NCI-H2227 (cell line): ENCODE measurements around the gene MITF.

Source experiments
- DNase-seq: peaks from one replicate; lab custom pipeline; 2025; ENCODE audit not compliant: unreplicated experiment; lab: John Stamatoyannopoulos, UW

Gene MITF

DNA sequence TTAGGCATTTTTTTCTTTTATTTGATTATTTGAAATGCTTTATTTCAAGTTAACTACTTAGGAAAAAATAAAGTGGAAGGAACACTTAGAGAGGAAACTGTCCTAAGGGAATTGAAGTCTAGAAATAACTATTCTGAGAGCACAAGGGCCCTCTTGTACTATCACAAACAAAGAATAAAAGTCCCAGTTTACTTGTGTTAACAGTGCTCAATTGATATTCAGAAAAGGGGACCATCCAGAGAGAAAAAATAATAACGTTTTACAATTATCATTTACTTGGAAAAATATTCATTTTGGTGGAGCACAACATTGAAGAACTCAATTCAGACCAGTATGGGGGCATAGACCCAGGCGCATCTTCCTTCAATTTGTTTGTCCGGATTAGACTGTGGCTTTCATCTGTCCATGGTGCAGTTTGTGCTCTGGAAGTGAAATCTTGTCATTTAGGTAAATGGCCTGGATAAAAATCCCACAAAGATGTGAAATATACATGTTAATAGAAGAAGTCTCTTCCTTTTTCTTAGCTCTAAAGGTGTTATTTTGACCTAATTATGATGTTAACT is 205.7 kb downstream of the MITF start:
- no peak for DNase-seq

DNA sequence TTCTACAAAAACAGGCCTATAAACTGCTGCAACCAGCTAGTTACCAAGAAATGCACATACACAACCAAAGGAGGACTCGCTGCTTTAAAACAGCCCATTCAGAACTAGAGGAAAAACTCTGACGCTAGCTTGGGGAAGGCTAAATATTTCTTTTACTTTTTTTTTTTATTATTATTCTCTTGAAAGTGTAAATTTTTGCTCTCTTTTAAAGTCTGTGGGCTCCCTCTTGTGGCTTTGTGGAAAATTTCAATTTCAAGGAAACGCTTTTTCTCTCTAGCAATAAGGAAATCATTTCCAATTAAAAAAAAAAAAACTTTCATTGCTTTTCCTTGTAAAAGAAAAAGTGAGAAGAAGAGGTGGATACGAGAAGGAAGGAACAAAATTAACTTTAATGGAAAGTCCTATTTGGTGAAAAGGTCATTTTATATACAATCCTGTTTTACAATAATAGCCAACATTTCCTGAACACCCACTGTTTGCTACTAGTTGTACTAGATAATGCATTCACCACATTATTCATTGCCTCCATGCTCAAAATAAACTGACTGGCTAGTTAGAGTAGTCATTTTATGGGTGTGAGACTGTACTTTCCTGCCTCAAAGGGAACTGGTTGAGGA is 209.1 kb downstream of the MITF start:
- DNase-seq: no peak

DNA sequence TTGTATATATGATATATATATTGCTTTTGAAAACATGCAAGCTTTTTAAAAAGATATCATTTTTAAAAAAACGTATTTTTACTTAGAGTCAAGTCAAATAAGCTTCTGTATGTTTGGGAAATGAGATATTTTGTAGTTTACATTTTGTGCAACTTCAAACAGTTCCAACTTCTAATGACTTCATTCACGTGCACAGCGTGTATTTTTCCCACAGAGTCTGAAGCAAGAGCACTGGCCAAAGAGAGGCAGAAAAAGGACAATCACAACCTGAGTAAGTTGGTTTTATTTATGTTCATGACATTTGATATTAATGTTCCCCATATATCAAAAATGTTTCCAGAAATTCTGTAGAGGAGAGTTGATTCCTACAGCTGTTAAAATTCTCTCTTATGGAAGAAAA is 212.4 kb downstream of the MITF start:
- no peak for DNase-seq

DNA sequence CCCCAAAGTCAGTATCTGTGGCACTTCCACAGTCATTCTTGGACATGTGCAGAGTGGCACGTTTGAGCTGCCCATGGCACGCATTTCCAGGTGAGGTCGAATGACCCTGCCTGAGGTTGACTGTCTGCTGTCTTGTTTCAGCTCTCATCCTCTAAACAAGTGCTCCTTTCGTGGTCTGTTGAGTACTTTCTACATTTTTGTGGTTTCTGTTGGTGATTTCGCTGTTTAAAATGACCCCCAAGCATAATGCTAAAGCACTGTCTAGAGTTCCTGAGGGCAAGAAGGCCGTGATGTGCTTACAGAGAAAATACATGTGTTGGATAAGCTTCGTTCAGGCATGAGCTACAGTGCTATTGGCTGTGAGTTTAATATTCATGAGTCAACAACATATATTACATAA is 220.3 kb downstream of the MITF start:
- DNase-seq: no peak

DNA sequence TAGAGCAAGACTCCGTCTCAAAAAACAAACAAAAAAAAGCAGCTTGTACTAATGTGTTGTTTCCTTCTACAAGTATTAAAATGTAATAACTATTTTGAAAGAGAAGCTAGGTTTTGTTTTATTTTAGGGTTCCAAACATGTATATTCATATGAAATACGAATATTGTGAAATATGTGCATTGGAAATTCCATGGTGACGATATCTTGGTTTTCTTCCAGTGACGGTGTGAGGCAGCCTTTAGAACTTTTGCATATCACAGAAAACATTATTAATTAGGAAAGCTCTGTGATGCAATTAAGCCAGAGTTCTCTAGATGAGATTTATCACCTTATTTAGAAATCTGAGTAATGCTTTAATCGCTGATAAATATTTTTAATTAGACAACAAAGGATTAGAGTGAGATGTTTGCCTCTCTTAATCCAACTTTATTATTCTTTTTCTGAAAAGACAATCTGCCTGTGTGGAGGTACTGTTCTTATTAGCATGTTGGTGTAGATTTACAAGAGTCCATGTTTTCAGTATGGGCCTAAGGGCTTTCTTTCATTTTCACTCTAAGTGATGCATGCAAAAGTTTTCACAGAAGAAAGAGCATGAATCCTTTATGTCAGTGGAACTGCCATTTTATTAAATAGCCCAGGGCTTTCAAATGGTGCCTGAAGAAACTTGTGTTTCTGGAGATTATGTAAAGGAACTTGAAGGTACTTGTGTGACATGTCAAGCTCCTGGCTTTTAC is 222.6 kb downstream of the MITF start:
- no peak for DNase-seq

DNA sequence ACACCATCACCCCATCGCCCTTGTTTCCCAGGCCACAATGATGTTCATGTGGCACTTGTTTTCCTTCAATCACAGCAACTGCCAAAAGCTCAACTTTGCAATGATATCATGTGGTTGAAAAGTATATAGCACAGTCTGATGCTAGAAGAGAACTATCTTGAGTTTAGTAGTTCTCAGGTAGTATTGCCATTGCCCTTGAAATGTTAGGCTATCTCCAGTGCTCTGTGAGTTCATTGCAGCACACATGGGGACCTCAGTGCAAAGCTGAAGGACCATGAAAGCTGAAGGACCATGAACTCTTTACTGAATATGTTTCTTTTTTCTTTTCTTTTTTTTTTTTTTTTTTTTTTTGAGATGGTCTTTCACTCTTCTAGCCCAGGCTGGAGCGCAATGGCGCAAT is 224.4 kb downstream of the MITF start:
- no peak for DNase-seq

DNA sequence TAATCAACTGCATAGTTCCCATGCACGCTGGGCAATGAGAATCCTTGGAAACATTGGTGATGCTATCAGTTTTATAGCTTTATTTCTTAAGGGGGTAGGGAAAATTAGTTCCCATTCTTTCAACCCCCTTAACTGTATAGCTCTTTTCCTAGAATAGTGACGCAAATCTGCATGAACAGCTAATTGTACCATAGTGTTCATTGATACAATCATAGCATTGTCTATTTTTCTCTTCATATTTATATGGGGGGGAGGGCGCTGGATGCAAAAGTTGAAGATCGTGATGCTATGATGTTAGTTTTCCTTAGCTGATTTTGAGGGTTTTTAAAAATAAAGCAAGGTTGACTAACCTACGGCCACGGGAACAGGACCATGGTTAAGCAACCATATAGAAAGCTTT is 227.9 kb downstream of the MITF start:
- DNase-seq: no peak

DNA sequence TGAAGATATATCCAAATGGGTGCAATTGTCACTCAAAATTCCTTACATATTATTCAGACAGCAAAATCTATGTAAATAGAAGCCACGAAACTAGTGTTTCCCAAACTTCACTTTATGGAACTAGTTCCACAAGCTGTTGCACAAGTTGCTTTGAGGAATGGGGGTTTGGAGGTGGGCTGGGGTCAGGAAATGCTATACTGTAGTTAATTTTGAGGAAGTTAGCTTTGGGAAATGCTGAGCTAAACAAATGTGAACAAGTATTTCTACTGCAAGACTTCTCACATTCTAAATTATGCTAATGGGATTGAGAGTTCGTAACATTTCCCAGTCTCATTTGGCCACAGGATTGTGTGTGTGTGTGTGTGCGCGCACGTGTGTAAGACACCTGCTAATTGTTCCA is 231.6 kb downstream of the MITF start:
- no peak for DNase-seq

DNA sequence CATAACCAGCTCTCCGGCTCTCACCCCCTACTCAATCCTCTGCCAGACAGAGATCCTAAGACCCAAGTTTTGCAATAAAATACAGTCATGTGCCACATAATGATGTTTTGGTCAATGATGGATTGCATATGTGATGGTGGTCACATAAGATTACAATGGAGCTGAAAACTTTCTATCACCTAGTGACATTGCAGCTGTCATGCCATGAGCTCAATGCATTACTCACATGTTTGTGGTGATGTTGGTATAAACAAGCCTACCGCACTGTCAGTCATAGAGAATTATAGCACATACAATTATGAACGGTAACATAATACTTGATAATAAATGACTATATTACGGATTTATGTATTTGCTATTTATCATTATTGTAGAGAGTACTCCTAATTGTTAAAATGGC is 233.4 kb downstream of the MITF start:
- DNase-seq: no peak

DNA sequence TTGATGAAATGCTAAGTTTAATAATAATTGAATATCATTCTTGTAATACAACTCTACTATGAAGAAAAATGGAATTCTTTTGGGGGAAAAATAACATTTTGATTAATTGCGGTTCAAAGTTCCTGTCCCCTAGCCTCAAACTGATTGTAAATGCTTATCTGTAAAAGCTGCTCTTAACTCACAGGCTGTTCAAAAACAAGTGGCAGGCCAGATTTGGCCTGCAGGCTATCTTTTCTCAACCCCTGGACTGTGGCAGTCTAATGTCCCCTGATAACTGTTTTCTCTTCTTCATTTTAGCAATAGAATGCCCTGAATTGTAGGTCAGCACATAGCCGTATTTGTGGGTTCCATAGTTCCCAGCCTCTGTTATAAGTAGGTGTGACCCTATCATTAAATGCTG is 236.8 kb downstream of the MITF start:
- no peak for DNase-seq

DNA sequence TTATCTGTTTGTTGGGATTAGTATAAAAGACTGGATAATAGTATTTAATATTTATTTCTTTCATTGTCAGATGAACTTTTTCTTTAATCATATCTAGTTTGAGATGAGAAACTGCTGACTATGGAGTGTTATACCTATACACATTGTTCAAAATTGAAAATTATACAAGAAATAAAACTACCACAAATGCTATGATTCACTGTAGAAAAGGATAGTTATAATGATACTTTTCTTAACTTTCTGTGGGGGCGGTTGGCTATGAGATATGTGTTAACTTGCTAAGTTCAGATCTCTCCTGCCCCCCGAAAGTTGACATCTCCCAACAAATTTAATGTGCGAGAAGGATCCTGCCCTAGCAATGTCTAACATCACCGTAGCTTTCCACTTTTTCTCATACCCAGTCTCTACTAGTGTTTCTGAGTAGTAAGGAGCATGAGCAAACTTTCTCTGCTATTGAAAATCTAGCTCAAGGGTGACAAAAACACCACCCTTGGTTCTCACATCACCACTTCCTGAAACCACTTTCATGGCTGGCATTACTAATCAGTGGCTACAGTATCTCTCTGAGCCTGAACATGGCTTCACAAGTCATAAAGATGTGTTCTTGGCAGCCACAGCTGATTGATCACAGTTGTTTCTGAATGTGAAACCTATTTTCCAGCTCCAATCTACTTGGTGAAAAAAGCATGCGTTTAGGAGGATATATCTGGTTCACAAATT is 244.4 kb downstream of the MITF start:
- DNase-seq: no peak

DNA sequence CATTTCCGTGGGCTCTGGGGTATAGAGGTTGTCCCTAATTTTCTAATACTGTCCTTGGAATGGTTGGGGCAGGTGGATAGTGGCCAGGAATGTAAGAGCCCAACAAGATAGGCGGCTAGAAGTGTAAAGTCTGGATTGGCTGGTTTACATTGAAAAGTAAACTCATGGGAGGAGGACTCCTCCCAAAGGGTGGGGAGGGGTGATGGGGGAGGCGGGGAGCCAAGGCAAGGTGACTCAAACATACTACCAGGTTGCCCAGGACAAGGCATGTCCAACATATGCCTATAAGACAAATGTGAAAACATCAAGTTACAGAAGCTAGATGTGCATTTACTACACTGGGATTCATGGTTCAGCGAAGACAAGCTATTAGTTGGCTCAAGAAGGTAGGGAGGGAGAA is 246.0 kb downstream of the MITF start:
- no peak for DNase-seq

DNA sequence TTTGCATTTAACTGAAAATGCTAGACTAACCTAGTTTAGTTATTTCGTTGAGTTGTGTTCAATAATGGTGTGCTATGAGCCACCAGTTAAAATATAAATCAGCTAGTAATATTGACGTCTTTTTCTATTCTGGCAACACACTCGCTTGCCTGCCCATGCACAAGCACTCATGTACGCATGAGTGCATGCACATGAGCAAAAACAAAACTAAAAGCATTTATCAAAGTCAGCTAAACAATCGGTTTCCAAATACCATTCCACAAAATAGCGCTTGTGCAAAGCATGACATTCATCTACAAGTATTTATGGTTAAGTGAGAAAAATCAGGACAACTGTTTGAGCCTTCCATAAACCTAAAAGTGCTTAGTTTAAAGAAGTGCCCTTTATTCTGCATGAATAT is 247.2 kb downstream of the MITF start:
- no peak for DNase-seq

DNA sequence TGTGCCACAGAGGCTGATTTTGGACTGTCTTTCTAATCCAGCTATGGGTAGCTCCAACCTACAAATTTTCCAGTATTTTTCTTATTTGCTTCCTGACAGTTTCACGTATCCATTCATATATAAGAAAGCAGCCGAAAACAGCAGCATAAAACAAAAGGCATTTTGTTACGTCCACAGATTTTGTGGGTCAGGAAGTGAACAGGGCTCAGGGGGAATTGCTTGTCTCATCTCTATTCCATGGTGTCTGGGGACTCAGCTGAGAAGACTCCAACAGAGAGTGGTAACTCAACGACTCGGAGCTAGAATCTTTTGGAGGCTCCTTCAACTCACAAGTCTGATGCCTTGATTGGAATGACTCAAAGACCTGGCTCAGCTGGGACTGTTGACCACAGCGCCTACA is 248.6 kb downstream of the MITF start:
- no peak for DNase-seq

DNA sequence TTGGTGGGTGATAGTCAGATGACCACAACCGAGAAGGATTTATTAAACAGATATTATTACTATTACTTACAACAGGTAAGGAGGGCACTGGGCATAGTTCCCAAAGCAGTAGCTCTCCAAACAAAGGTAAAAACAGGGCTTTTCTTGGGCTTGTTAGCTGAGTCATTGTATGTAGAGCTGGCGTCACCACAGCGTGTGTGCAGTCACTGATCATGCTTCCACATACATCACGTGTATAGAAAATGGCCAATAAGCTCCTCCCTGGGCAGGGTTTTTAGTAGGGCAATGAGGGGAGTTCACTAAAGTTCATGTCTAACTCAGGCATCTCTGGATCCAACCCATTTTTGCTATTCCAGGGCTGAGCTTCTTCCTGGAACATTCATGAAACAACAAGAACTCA is 254.5 kb downstream of the MITF start:
- no peak for DNase-seq

DNA sequence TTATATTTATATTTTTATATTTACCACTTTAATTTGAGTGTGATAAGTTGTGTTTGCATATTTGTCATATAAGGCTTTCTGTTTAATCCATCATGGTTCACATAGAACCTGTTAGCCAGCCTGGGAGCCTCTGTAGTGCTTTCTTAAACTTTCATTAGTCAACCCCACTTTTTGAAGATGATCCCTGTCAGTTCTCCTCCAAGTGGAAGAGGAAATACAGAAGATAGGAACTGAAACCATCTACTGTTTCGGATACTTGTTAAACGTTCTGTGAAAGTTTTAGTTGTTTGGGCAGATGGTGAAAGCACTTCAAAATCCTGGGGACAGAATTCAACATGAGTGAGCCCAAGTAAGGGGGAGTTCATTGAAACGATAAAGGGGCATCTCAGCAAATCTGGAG is 255.7 kb downstream of the MITF start:
- DNase-seq: no peak

DNA sequence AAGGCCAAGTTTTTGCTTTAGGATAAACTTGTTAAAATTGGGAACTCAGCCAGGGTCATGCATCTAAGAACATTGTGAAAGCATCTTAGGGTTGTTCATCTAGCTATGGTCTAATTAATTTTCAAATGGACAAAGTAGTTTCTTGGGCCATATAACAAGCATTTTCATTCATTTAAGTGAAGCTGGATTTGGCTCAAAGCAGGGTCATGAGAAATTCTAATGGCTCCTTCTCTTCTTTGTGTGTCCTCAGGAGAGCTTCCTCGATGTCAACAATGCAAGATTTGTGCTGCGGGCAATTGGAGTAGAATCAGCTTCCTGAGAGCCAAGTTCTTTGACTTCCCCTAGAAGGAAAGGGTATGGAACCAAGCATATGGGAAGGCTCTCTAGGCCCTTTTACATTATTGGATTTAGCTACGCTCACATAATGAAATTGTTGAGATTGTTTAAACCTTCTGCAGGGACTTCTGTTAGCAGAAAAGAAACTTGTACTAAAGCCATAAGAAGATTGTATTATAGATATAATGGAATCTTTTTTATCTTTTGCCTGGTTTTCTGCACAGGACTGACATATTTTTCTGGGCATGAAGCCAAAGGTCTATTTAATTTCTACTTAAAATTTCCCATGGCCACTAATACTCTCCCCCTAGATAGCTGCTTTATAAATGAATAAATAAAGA is 258.5 kb downstream of the MITF start:
- no peak for DNase-seq

DNA sequence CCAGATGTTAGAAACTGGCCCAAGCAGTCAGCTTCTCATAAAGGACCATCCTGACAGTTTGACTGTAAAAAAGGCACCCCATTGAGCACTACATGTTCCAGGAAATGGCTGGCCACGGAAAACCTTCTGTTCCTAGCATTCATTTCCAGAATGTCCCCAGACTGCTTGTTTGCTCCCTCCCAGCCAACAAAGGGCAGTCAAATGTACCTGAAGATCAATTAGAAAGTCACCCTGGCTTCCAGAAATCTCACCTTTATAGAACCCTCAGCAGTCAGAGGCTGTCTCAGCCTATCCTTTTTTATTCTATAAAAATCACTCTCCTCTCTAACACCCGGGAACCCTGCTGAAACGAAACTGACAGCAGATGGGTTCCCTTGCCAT is 259.5 kb downstream of the MITF start:
- no peak for DNase-seq

DNA sequence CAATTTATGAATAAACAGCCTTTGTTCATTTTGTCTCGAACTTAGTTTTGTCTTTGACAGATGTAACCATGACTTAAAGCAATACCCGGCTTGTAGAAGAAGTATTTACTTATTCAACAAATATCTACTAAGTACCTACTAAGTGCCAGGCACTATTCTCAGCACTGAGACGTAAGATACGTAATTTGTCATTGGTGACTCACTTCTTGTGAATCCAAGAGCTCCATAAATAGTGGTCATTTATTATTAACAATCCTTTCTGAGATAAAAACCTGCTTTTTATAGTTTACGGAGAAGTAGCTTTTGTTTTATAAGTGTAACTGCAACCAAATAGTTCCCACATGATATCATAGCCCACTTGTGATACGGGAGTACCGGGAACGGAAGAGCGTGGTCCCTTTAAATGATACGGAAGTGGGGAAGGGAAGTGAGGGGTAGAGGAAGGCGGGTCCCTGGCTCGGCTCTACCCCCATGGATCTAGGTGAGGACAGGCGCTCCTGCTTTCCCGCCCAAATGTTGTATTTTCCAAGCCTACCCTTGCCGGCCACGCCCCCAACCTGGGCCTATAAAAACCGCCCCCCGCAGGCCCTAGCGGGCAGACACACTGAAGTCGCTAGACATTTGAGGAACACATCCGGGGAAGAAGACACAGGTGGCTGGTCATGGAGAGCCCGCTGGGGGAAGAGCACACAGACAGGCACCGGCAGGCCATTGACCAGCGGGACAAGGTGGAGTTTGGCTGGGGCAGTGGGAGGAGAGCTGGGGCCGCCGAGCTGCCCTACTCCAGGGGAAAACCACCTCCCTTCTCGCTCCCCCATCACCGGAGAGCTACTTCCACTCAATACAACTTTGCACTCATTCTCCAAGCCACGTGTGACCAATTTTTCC is 260.1 kb downstream of the MITF start, which contains the start of gene SAMMSON:
Gene SAMMSON (plus strand): TSS at position 594 of the 888 bp plus-strand sequence.
- peak; percentile 91 for DNase-seq

DNA sequence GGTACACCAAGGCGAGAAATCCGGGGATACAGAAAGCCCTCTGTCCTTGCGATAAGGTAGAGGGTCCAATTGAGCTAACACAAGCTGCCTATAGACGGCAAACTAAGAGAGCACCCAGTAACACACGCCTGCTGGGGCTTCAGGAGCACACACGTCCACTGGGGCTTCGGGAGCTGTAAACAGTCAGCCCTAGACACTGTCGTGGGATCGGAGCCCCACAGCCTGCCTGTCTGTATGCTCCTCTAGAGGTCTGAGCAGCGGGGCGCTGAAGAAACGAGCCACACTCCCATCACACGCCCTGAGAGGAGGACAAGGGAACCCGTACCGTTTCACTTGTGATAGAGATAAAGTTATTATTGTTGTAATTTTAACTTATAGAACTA is 260.8 kb downstream of the MITF start:
- DNase-seq: peak; percentile 45
